ENCODE measurements around the gene DNAJA3.
A peak's percentile ranks its signal among the peaks of the same experiment; 100 is the strongest.

DNAJA3 gene

GRCh38 chr16:4408323-4408690, 17.4 kb upstream of the DNAJA3 start:
- DNase-seq, result no peak

DNA sequence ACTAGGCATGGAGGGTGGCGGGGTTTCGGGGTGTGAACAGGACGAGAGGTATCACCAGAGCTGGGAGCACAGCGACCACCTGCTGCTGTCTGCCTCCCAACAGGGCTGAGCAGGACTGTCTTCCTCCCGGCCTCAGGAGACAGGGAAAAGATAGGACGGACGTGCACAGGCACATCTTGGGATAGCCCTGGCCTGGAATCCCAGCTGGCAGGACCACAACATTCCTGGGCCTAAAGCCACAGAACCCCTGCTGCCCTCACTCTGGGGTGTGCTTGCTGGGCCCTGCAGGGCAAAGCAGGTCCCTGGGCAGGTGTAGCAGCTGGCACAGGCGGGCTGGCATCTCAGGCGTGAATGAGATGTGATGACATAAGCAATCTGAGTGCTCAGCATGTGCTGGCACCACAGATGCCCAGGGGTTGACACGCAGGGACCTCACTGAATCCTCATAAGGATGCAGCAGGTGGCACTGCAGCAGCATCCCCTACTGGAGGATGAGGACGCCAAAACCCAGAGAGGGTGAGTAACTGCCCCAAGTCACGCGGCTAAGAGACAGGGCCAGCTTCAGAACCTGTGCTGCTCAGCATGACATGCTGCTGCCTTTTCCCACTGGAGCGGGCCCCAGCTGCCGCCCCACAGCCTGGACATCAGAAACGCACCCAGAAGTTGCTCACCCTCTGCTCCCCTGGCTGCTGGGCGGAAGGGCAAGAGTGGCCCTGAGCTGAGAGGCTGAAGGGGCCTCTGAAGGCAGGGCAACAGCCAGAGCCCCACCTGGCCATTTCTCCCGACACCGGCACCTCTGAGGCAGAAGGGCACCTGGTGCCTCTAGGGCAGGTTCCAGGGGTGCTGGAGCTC, 16.4 kb upstream of the DNAJA3 start:
- no peak for DNase-seq

DNA sequence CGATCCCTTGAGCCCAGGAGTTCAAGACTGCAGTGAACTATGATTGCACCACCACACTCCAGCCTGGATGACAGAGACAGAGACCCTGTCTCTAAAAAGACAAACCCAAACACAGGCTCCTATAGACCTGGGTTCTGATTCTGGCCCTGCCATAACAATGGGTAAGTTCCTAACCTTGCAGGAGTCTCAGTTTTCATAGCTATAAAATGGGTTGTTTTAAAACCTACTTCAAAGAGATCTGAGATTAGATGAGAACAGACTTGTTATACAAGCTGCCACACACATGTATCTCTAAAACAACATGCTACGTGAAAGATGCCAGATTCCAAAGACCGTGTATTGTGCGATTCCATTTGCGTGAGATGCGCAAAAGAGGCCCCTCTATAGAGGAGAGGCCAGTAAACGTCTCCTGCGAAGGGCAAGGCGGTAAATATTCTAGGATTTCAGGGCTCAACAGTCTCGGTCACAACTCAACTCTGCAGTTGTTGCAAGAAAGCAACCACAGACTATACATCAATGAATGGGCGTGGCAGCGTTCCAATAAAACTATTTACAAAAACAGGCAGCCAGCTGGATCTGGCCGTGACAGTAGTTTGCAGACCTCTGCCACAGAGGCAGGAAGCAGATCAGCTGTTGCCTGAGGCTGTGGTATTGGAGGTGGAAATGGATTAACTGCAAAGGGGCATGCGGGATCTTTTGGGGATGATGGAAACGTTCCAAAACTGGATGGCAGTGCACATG, 15.2 kb upstream of the DNAJA3 start:
- no peak for DNase-seq

DNA sequence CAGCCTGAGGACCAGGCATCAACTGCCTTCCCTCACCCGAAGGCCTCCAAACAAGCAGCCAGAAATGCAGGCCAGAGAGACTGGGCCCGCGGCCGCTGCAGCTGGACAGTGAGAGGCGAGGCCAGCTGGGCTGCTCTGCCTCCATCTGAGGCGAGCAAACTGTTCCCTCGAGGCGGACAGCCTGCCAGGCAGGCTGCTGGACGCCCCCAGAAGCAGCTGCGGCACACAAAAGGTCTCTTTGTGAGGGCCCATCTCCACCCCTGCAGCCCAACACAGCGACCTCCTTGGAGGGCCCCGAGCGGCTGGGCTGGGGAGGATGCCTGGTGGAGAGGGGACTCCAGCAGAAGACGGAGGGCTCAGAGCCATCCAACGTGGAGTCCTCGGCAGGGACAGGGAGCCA, 14.0 kb upstream of the DNAJA3 start:
- no peak for DNase-seq

DNA sequence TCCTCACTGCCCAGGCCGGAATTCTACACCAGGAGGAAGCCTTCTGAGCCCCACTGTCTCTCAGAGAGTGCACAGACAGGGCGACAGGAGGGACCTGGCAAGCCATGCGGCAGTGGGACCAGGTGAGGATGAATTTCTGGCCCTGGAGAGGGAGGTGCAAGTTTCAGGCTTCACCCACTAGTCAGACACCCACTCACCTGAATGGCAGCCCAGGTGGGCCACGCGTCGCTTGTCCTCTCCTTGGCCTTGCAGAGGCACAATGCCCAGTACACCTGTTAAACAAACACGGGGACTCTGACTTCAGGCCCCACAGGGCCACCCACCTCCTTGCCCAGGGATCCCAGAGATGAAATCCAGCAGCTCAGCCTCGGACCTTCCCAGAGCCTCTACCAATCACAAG, 13.5 kb upstream of the DNAJA3 start:
- DNase-seq, result no peak

- no peak for DNase-seq
Measured at GRCh38 chr16:4412854-4413253, 12.8 kb upstream of the DNAJA3 start.

DNA sequence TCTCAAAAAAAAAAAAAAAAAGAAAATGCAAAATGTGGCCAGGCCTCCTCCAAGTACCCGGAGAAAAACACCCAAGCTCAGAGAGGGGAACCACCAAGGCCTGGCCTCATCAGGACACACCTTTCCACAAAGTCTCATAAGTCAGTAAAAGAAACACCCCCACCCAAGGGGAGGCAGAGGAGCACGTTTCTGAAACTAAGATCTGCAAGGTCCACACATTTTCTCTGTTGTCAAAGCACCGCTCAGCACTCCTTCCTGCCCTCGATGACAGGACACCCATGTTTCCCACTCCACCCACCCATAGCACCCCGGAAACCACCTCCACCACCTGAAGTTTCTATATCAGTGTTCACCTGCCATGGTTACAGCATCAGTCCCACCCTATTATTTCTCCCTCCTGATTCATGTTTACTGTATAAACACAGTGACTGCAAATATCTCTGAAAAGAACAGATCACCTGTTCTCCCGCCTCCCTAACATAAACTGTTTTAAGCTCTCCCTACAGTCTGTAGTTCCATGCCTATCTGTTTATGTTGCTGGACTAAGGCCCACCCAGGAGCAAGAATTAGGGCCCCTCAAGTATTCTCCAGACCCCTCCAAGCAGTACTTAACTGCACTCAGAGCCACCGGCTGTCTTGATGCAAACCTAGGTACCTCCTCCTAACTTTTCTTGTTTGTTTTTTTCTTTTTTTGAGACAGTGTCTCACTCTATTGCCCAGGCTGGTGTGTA, 11.3 kb upstream of the DNAJA3 start:
- peak; percentile 84 for DNase-seq

DNA sequence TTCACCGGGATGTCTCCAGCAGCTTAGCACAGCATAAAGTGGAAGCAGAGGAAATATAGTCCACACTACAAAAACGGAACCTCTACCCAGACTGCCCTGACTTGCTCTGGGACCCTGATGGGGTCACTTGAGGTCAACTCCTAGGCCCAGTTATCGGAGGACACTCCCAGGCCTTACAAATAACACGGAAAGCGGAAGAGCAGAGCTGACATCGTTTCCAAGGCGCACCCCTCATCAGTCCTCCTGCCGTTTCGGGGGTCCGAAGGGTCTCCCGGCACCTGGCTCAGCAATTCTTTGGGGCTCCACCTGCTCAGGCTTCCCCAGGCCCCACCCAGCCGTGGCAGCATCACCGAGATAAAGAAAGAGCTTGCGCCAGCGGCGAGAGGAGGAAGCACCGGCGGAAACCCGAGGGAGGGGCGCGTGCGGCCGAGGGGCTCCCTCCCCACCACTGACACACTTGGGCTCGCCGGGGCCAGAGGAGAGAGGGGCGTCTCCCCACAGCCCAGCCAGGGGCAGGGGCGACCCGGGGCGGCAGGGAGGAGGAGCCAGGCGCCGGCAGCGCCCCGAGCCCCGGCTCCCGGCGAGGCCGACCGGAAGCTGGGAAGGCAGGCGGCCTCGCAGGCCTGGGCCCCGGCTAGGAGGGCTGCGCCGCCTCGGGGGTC, 10.0 kb upstream of the DNAJA3 start:
- DNase-seq, result peak; percentile 80

- DNase-seq, result peak; percentile 98
Measured at GRCh38 chr16:4416200-4417032, 9.3 kb upstream of the DNAJA3 start, which contains the start of gene CORO7. Gene CORO7, minus strand, starts transcription at chr16:4416596. Its CDS starts 78 bp downstream, at chr16:4416518.

GRCh38 chr16:4419402-4419959, 6.2 kb upstream of the DNAJA3 start:
- no peak for DNase-seq

DNA sequence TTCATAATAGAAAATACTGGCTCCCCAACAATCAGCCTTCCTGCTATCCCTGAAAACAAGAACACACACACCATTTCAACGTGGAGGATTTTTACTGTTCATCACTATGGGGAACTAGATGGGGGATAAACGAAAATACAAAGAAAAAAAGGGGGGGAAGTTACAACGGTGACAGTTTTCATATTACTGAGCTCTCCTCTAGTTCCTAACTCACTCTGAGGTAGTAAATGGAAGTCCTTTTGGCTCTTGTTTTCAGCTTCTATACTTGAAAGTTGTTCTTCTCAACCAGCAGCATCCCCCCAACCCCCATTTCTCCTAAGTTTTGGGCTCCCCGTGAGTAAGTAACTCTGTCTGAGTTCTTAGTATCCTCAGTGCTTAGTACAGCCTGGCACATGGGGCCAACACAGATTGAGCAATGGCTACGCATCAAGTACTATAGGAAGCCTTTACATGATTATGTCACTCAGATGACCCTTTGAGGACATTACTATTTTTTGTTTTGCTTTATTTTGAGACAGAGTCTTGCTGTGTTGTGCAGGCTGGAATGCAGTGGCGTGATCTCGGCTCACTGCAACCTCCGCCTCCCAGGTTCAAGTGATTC, 5.1 kb upstream of the DNAJA3 start:
- no peak for DNase-seq

GRCh38 chr16:4426021-4426684, 485 bp downstream of the DNAJA3 start:
- DNase-seq, result no peak

- DNase-seq, result no peak
Measured at GRCh38 chr16:4426722-4427372, 1.2 kb downstream of the DNAJA3 start.

DNA sequence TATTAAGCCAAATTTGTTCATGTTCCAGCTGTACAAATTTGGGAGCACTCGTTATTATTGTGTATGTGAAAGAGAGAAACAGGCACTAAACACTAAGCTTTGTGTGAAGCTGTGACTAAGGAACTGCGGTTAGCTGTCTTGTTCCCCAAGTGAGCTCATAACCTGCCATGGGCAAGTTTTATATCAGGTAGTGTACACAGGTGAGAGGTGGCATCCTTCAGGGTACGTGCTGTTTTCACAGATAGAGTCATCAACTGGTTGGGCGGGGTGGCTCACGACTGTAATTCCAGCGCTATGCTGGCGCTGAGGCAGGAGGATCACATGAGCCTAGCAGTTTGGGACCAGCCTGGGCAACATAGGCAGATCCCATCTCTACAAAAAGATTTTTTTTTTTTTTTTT, 2.8 kb downstream of the DNAJA3 start:
- DNase-seq, result no peak

- DNase-seq, result no peak
Measured at GRCh38 chr16:4431023-4431422, 5.4 kb downstream of the DNAJA3 start.

GRCh38 chr16:4433228-4433627, 7.6 kb downstream of the DNAJA3 start:
- no peak for DNase-seq

- DNase-seq, result no peak
Measured at GRCh38 chr16:4433914-4434787, 8.5 kb downstream of the DNAJA3 start.

GRCh38 chr16:4435337-4436067, 9.8 kb downstream of the DNAJA3 start:
- DNase-seq, result no peak
